Measurements from ENCODE around the gene FAM117B.

- no peak for TF ChIP-seq CTCF (IDR thresholded peaks at IDR 0.05; ENCODE audit: low read depth, low read length)
- TF ChIP-seq MYC (IDR thresholded peaks at IDR 0.05; ENCODE audit: low read depth, low read length), result no peak
Measured at GRCh38 chr2:202689898-202690297, 55.1 kb downstream of the FAM117B start.
